GM12878 (cell line): ENCODE measurements around the gene STX10. TPM values are rescaled to one million over a fixed set of nuclear protein-coding genes. Genes with fewer than 3 reads are reported as not detected.

Source experiments
- CBFB ChIP-seq: IDR thresholded peaks from 2 replicates; pipeline ENCODE4 v1.6.1; 2016; ENCODE audit warnings: antibody characterized with exemption, low read depth
- CBX5 ChIP-seq: sonication (generic); IDR thresholded peaks from 2 replicates; pipeline ENCODE4 v1.6.1; 2016; ENCODE audit warnings: low read depth, moderate library complexity, mild to moderate bottlenecking, inconsistent platforms
- CHD1 ChIP-seq: IDR thresholded peaks from 2 replicates; pipeline ENCODE4 v1.6.1; 2012; ENCODE audit warnings: low read depth, low read length, improper control_type of control experiment
- FOXM1 ChIP-seq: IDR thresholded peaks from 2 replicates; pipeline ENCODE4 v1.6.1; 2012; ENCODE audit warnings: low read depth, mild to moderate bottlenecking, inconsistent platforms, low read length, moderate library complexity
- IKZF2 ChIP-seq, 2 experiments: fragments of 450-650 bp; IDR thresholded peaks; 2 replicates each; pipeline ENCODE4 v1.6.1; 2017; ENCODE audit warnings: mild to moderate bottlenecking in 2 of 2, moderate library complexity in 2 of 2
- KAT2A ChIP-seq: conservative IDR thresholded peaks from 2 replicates; pipeline ENCODE4 v1.6.1; 2011; ENCODE audit warnings: low read depth, low read length; ENCODE audit not compliant: control insufficient read depth
- NFYB ChIP-seq: IDR thresholded peaks from 2 replicates; pipeline ENCODE4 v1.6.1; 2011; ENCODE audit warnings: low read depth, mild to moderate bottlenecking, low read length, improper control_type of control experiment, moderate library complexity; ENCODE audit not compliant: insufficient read depth
- NR2F1 ChIP-seq: fragments of 450-650 bp; conservative IDR thresholded peaks from 2 replicates; pipeline ENCODE4 v1.6.1; 2017; ENCODE audit warnings: mild to moderate bottlenecking
- NRF1 ChIP-seq: conservative IDR thresholded peaks from 2 replicates; pipeline ENCODE4 v1.6.1; 2011; ENCODE audit warnings: mild to moderate bottlenecking, low read depth, low read length, improper control_type of control experiment
- POLR2A ChIP-seq: IDR thresholded peaks from 2 replicates; pipeline ENCODE4 v1.6.1; 2011; ENCODE audit warnings: low read depth, mild to moderate bottlenecking, low read length
- POLR2AphosphoS2 ChIP-seq: IDR thresholded peaks from 2 replicates; pipeline ENCODE4 v1.6.1; 2011; ENCODE audit warnings: low read depth, mild to moderate bottlenecking, low read length, improper control_type of control experiment, moderate library complexity
- RAD51 ChIP-seq: fragments of 450-650 bp; IDR thresholded peaks from 2 replicates; pipeline ENCODE4 v1.6.1; 2016; ENCODE audit warnings: moderate library complexity, mild to moderate bottlenecking, inconsistent platforms
- SMAD1 ChIP-seq: fragments of 450-650 bp; IDR thresholded peaks from 2 replicates; pipeline ENCODE4 v1.6.1; 2018; ENCODE audit warnings: mild to moderate bottlenecking, low read depth; ENCODE audit not compliant: partially characterized antibody
- TAF1 ChIP-seq: IDR thresholded peaks from 2 replicates; pipeline ENCODE4 v1.6.1; 2011; ENCODE audit warnings: mild to moderate bottlenecking, low read depth, low read length, borderline replicate concordance
- polyA plus RNA-seq, 11 experiments: library from polyadenylated mRNA; depleted of rRNA in 4 of 11; unstranded in 6 of 11; stranded (reverse) in 5 of 11; fragments of >200 nt; fragmentation: Nextera tagmentation in 4 of 11; fragmentation: Illumina TruSeq in 1 of 11; extraction: Ambion mirVana in 4 of 11; extraction: Trizol in 1 of 11; gene quantifications; 1 replicate in 1 of 11; 2 replicates in 10 of 11; pipeline versions ENCODE4 v1.2.1 to v1.2.3, GENCODE V29; 2011 to 2016; ENCODE audit warnings: inconsistent platforms in 2 of 11, missing spikeins in 2 of 11, low read depth in 1 of 11
- total RNA-seq, 4 experiments: library from RNA; depleted of rRNA in 3 of 4; stranded (reverse); fragments of >200 nt in 3 of 4; fragmentation: Illumina TruSeq in 1 of 4; extraction: Trizol in 1 of 4; gene quantifications; 2 replicates each; pipeline versions ENCODE4 v1.2.1 to v1.2.3, GENCODE V29; 2013 to 2021
- TF ChIP-seq, protein P1 (sequence below): IDR thresholded peaks from 2 replicates; pipeline ENCODE4 v1.6.1; 2011; ENCODE audit warnings: borderline replicate concordance, low read depth, mild to moderate bottlenecking, moderate library complexity, low read length; ENCODE audit not compliant: insufficient read depth, poor library complexity, severe bottlenecking
- TF ChIP-seq, protein P2 (sequence below): IDR thresholded peaks from 2 replicates; pipeline ENCODE4 v1.6.1; 2011; ENCODE audit warnings: borderline replicate concordance, low read depth, mild to moderate bottlenecking, moderate library complexity, mixed read lengths, low read length; ENCODE audit not compliant: insufficient read depth; ENCODE audit errors: extremely low read length
- TF ChIP-seq, protein P3 (sequence below): fragments of 450-650 bp; formaldehyde crosslinking; IDR thresholded peaks from 2 replicates; pipeline ENCODE4 v1.5.0; 2022; ENCODE audit warnings: mild to moderate bottlenecking, missing genetic modification characterization
- TF ChIP-seq, protein P4 (sequence below): fragments of 450-650 bp; IDR thresholded peaks from 2 replicates; pipeline ENCODE4 v1.6.1; 2017; ENCODE audit warnings: mild to moderate bottlenecking

The STX10 gene
- total and polyA plus RNA-seq, 10 of the 15 experiments (the other 5 are each of a cell fraction or from before 2014, with no cell fraction given) = 0.56 to 76.1 (median 47.6) TPM

DNA sequence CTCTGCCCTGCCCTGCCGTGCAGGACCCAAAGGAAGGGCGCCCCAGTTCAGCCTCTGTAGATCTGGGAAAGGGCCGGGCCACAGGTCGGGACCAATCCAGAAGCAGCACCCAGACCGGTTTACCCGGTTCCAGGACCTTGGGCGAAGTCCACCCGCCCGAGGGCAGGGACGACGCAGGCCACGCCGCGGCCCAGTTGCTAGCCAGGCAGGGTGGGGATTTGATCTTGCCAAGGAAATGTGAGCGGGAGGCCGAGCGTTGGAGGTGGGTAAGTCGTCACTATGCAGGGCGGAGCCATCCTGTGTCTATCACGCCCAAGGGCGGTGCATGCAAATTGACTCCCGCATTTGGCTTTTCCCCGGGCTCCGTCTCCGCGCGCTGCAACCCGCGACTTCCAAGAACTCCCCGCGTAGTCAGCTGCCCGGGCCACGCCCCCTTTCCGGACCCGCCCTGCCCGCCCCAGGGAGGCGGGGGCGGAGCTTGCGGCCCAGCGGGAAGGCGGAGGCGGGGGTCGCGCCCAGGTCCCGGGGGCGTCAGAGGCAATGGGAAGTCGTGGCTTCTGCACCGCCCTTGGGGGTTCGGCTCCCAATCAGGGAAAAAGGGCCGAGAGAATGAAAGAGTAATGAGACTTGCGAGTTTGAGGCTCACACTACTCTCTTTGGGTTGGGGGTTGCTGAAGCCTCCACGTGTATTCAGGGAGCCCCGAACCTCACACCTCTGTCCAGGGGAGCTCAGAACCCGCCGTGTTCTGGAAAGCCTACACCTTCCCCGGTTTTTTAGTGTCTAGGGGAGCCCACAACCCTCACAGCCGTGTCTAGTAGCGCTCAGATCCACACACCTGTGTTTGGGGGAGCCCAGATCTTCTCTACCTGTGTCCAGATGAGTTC is 12.8 kb upstream of the STX10 start (continued):
- TF ChIP-seq, protein P1, sequence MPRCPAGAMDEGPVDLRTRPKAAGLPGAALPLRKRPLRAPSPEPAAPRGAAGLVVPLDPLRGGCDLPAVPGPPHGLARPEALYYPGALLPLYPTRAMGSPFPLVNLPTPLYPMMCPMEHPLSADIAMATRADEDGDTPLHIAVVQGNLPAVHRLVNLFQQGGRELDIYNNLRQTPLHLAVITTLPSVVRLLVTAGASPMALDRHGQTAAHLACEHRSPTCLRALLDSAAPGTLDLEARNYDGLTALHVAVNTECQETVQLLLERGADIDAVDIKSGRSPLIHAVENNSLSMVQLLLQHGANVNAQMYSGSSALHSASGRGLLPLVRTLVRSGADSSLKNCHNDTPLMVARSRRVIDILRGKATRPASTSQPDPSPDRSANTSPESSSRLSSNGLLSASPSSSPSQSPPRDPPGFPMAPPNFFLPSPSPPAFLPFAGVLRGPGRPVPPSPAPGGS = no peak
- TF ChIP-seq CBX5 (no peak), KAT2A (no peak), NRF1 (no peak), POLR2AphosphoS2 (no peak), CHD1 (no peak), NFYB (no peak), SMAD1 (no peak), FOXM1 (no peak), POLR2A (peak; percentile 81), RAD51 (no peak), NR2F1 (peak; percentile 55; the same call in 1 of the 2 replicates), IKZF2 (IDR thresholded peaks at IDR 0.05) (peak in 1 of 2 experiments; percentile 59; a peak in 1 of 4 replicates), CBFB (no peak), TAF1 (no peak)
- TF ChIP-seq, protein P2, sequence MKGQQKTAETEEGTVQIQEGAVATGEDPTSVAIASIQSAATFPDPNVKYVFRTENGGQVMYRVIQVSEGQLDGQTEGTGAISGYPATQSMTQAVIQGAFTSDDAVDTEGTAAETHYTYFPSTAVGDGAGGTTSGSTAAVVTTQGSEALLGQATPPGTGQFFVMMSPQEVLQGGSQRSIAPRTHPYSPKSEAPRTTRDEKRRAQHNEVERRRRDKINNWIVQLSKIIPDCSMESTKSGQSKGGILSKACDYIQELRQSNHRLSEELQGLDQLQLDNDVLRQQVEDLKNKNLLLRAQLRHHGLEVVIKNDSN = no peak
- TF ChIP-seq, protein P3, sequence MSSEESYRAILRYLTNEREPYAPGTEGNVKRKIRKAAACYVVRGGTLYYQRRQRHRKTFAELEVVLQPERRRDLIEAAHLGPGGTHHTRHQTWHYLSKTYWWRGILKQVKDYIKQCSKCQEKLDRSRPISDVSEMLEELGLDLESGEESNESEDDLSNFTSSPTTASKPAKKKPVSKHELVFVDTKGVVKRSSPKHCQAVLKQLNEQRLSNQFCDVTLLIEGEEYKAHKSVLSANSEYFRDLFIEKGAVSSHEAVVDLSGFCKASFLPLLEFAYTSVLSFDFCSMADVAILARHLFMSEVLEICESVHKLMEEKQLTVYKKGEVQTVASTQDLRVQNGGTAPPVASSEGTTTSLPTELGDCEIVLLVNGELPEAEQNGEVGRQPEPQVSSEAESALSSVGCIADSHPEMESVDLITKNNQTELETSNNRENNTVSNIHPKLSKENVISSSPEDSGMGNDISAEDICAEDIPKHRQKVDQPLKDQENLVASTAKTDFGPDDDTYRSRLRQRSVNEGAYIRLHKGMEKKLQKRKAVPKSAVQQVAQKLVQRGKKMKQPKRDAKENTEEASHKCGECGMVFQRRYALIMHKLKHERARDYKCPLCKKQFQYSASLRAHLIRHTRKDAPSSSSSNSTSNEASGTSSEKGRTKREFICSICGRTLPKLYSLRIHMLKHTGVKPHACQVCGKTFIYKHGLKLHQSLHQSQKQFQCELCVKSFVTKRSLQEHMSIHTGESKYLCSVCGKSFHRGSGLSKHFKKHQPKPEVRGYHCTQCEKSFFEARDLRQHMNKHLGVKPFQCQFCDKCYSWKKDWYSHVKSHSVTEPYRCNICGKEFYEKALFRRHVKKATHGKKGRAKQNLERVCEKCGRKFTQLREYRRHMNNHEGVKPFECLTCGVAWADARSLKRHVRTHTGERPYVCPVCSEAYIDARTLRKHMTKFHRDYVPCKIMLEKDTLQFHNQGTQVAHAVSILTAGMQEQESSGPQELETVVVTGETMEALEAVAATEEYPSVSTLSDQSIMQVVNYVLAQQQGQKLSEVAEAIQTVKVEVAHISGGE = no peak
- TF ChIP-seq, protein P4, sequence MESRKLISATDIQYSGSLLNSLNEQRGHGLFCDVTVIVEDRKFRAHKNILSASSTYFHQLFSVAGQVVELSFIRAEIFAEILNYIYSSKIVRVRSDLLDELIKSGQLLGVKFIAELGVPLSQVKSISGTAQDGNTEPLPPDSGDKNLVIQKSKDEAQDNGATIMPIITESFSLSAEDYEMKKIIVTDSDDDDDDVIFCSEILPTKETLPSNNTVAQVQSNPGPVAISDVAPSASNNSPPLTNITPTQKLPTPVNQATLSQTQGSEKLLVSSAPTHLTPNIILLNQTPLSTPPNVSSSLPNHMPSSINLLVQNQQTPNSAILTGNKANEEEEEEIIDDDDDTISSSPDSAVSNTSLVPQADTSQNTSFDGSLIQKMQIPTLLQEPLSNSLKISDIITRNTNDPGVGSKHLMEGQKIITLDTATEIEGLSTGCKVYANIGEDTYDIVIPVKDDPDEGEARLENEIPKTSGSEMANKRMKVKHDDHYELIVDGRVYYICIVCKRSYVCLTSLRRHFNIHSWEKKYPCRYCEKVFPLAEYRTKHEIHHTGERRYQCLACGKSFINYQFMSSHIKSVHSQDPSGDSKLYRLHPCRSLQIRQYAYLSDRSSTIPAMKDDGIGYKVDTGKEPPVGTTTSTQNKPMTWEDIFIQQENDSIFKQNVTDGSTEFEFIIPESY = no peak
